GM06990 (cell line): Measurements from ENCODE around the gene CRTC1.

Experiments used
- DNase-seq: peaks from one replicate; pipeline ENCODE4 v3.0.0-alpha.2; 2011; ENCODE audit not compliant: insufficient read length; ENCODE audit errors: extremely low read depth
- H3K27me3 ChIP-seq: replicated peaks from 2 replicates; pipeline ENCODE4 v1.6.0; 2011; ENCODE audit warnings: low read length; ENCODE audit not compliant: control insufficient read depth, insufficient read depth
- H3K36me3 ChIP-seq: 2 replicates; pipeline ENCODE4 v1.5.1; 2011; ENCODE audit warnings: low read length; ENCODE audit not compliant: control insufficient read depth, insufficient read depth
- H3K4me3 ChIP-seq: replicated peaks from 2 replicates; pipeline ENCODE4 v1.5.1; 2011; ENCODE audit warnings: low read depth, mild to moderate bottlenecking, control low read depth, low read length
- CTCF ChIP-seq: IDR thresholded peaks from 2 replicates; pipeline ENCODE4 v1.5.1; 2011; ENCODE audit warnings: low read length, control low read depth, mild to moderate bottlenecking, inconsistent platforms; ENCODE audit not compliant: insufficient read depth, poor library complexity, severe bottlenecking

The CRTC1 gene

GRCh38 chr19:18683958-18684641 is 620 bp downstream of the CRTC1 start:
- peak overlapping the region; percentile 83 for H3K4me3 ChIP-seq
- H3K27me3 ChIP-seq = no peaks in the 10 kb centered on the region
- H3K36me3 ChIP-seq = no peaks in the 10 kb centered on the region
- no peak for DNase-seq
- no peak for TF ChIP-seq CTCF

- TF ChIP-seq CTCF = no peak
- H3K4me3 ChIP-seq = no peak overlapping the region
- DNase-seq = no peak
These were observed 1.1 kb downstream of the CRTC1 start for GRCh38 chr19:18684642-18684993.

GRCh38 chr19:18685597-18686190 is 2.2 kb downstream of the CRTC1 start:
- Histone ChIP-seq H3K4me3 (no peak overlapping the region), H3K36me3 (no peaks in the 10 kb centered on the region), H3K27me3 (no peaks in the 10 kb centered on the region)
- no peak for TF ChIP-seq CTCF
- DNase-seq = no peak

More at GRCh38 chr19:18684642-18684993, 1.1 kb downstream of the CRTC1 start:
- Histone ChIP-seq H3K36me3 (no peaks in the 10 kb centered on the region), H3K27me3 (no peaks in the 10 kb centered on the region)

GRCh38 chr19:18687740-18688465 is 4.4 kb downstream of the CRTC1 start:
- Histone ChIP-seq H3K36me3 (no peaks in the 10 kb centered on the region), H3K4me3 (no peak overlapping the region), H3K27me3 (no peaks in the 10 kb centered on the region)
- DNase-seq = no peak
- no peak for TF ChIP-seq CTCF

GRCh38 chr19:18696023-18696422 is 12.5 kb downstream of the CRTC1 start:
- no peak for TF ChIP-seq CTCF
- no peaks in the 10 kb centered on the region for H3K27me3 ChIP-seq
- no peaks in the 10 kb centered on the region for H3K36me3 ChIP-seq
- no peak for DNase-seq
- no peak overlapping the region for H3K4me3 ChIP-seq
